GM21619 (cell line): ENCODE measurements around the gene CRTC3.
A peak's percentile ranks its signal among the peaks of the same experiment; 100 is the strongest.
"Not testable (repeated sequence)": the region's sequence is repeated elsewhere in the genome, so short reads cannot be mapped to it uniquely, and the experiment has no call there.

Experiments used
- ATAC-seq: cut with Tn5 transposase; IDR thresholded peaks from one replicate; pipeline ENCODE4 v1.9.1; 2021; ENCODE audit not compliant: unreplicated experiment

Gene CRTC3

GRCh38 chr15:90645873-90646575 lies 116.3 kb downstream of the CRTC3 start:
- ATAC-seq, result no peak

- ATAC-seq, result no peak
Observed at GRCh38 chr15:90646662-90647305, 117.1 kb downstream of the CRTC3 start.

GRCh38 chr15:90647326-90647725 lies 117.6 kb downstream of the CRTC3 start:
- no peak for ATAC-seq

DNA sequence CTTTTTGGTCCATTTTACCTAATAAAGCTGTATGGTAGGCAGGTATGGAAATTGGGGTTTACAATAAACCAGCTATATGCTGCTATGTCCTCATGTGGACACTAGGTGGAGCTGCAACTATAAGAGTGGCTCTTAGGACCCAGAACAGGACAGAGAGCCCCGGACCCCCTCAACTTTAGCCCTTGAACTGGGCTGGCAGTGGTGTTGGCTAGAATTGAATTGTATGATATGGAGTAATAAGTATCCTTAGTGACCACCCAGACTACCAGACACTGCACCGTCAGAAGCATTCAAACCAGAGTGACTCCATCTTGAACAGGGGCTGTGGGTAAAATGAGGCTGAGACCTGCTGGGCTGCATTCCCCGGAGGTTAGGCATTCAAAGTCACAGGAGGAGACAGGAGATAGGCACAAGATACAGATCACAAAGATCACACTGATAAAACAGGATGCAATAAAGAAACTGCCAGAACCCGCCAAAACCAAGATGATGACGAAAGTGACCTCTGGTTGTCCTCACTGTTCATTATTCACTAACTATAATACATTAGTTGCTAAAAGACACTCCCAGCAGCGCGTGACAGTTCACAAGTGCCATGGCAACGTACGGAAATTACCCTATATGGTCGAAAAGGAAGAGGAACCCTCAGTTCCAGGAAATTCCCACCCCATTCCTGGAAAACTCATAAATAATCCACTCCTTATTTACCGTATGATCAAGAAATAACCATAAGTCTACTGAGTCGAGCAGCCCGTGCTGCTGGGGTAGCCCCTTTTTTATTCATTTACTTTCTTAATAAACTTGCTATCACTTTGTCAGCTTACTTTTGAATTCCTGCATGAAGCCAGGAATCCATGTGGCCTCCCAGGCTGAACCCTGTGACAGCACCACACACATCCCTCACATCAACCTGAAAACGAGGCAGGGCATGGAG lies 118.7 kb downstream of the CRTC3 start:
- ATAC-seq, result peak; percentile 53

- no peak for ATAC-seq
Observed at GRCh38 chr15:90650117-90650955, 120.6 kb downstream of the CRTC3 start.

- no peak for ATAC-seq
Observed at GRCh38 chr15:90650956-90651689, 121.4 kb downstream of the CRTC3 start.

DNA sequence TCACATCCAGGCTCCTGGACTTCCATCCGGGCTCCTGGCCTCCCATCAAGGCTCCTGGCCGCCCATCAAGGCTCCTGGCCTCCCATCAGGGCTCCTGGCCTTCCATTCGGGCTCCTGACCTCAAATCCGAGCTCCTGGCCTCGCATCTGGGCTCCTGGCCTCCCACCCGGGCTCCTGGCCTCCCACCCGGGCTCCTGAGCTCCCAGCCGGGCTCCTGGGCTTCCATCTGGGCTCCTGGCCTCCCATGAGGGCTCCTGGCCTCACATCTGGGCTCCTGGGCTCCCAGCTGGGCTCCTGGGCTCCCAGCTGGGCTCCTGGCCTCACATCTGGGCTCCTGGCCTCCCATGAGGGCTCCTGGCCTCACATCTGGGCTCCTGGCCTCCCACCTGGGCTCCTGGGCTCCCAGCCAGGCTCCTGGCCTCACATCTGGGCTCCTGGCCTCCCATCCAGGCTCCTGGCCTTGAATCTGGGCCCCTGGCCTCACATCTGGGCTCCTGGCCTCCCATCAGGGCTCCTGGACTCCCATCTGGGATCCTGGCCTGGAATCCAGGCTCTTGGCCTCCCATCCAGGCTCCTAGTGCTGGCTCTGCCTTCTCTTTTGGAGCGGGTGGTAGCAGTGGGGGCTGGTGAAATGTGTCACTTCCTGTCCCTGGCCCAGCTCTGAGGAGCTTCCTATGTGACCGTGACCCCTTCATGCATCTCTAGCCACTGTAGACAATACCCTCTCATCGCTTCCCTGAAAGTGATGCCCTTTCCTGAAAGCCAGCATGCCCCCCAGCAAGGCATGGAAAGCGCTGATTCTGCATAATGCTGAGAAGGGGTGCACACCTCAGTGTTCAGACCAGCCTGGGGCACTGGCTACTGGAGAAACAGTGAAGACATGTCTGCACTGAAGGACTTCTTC lies 124.8 kb downstream of the CRTC3 start:
- no peak for ATAC-seq

GRCh38 chr15:90657520-90658172 lies 127.9 kb downstream of the CRTC3 start:
- peak; percentile 28 for ATAC-seq

GRCh38 chr15:90659481-90659880 lies 129.8 kb downstream of the CRTC3 start:
- ATAC-seq, result no peak

- peak; percentile 57 for ATAC-seq
Observed at GRCh38 chr15:90660195-90660998, 130.7 kb downstream of the CRTC3 start.

GRCh38 chr15:90660999-90661330 lies 131.2 kb downstream of the CRTC3 start:
- not testable (repeated sequence) for ATAC-seq

- ATAC-seq, result not testable (repeated sequence)
Observed at GRCh38 chr15:90664081-90664461, 134.3 kb downstream of the CRTC3 start.

DNA sequence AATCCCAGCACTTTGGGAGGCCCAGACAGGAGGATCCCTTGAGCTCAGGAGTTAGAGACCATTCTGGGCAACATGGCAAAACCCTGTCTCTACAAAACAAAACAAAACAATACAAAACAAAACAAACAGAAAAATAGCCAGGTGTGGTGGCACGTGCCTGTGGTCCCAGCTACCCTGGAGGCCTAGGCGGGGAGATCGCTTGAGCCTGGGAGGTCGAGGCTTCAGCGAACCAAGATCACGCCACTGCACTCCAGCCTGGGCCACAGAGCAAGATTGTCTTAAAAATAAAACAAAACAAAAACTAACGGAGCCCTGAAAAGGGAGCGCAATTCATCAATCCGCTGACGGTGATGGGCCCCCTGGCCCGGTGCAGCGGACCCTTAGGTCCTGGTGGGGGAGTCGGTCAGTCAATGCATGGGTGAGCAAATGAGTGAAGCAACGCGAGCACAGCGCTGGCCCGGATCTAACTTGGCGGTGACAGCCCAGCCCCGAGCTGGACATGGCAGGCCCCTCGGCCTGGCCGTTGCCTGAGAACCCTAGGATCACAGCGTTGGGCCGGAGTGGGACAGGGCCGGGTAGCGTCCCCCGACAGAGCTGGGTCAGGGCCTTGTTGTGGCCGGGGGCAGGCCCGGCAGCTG lies 135.0 kb downstream of the CRTC3 start:
- no peak for ATAC-seq

DNA sequence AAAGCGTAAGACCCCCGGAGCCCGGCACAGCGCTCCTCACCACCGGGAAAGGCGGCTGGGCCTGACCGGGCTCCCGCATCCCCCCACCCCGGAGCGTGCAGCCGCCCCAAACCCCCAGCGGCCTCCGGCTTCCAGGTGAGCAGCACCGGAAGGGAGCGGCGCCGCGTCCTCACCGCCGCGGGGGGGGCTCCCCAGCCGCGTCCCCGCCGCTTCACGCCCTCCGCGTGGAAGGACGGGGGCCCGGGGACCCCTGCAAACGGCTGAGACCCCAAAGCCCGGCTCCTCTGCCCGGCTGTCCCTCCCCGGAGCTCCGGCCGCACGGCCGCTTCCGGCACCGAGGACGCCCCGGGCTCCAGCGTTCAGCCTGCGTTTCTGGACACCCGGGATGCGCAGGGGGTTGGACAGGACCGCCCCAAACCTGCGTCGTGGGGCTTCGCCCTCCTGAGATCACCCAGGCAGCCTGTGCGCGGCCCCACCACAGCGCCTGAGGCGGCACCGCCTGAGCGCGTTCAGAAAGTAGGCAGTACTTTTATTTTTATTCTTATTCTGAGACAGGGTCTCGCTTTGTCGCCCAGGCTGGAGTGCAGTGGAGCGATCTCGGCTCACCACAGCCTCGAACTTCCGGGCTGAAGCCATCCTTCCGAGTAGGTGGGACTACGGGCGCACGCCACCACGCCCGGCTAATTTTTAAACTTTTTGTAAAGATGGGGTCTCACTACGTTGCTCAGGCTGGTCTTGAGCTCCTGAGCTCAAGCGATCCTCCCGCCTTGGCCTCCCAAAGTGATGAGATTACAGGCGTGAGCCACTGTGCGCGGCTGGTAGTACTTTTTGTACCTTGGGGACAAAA lies 135.8 kb downstream of the CRTC3 start:
- ATAC-seq, result peak; percentile 70

- no peak for ATAC-seq
Observed at GRCh38 chr15:90666135-90666909, 136.6 kb downstream of the CRTC3 start.
